A673 (cell line): ENCODE measurements around the gene THOC6. TPM values are rescaled to one million over a fixed set of nuclear protein-coding genes. Genes with fewer than 3 reads are reported as not detected.

Experiments used
- BruUV-seq: library from RNA; stranded (reverse); fragments of 400-500 nt; replicated peaks from 2 replicates; lab custom pipeline; 2021; lab: Mats Ljungman, UMichigan
- CTCF ChIA-PET: fragments of 300-600 bp; sonication (Branson Sonifier 250); formaldehyde crosslinking; loops from one replicate; lab custom pipeline; 2022; ENCODE audit warnings: antibody characterized with exemption; lab: Charles Lee
- POLR2A ChIA-PET: fragments of 300-600 bp; sonication (Branson Sonifier 250); formaldehyde crosslinking; loops from one replicate; lab custom pipeline; 2022; ENCODE audit warnings: antibody characterized with exemption; ENCODE audit not compliant: low non-redundant PET; lab: Charles Lee
- DNase-seq: peaks from one replicate; pipeline ENCODE4 v3.0.0-alpha.2; 2015; ENCODE audit warnings: low spot score
- H3K27ac ChIP-seq: fragments of 200-600 bp; sonication (generic); 2 replicates; pipeline ENCODE4 v1.5.1; 2016; ENCODE audit warnings: mixed run types, low read depth, mild to moderate bottlenecking, mixed read lengths, antibody characterized with exemption, low read length; ENCODE audit not compliant: poor library complexity, severe bottlenecking
- H3K27me3 ChIP-seq: fragments of 200-600 bp; sonication (generic); replicated peaks from 2 replicates; pipeline ENCODE4 v1.6.1; 2017; ENCODE audit warnings: mixed run types, low read depth, mild to moderate bottlenecking, mixed read lengths, antibody characterized with exemption, low read length; ENCODE audit not compliant: insufficient read depth, poor library complexity
- H3K36me3 ChIP-seq: fragments of 200-600 bp; sonication (generic); 2 replicates; pipeline ENCODE4 v1.6.1; 2016; ENCODE audit warnings: mixed run types, mild to moderate bottlenecking, mixed read lengths, antibody characterized with exemption, low read length; ENCODE audit not compliant: insufficient read depth, poor library complexity, severe bottlenecking
- H3K4me1 ChIP-seq: fragments of 200-600 bp; sonication (generic); 2 replicates; pipeline ENCODE4 v1.6.1; 2017; ENCODE audit warnings: mixed run types, mild to moderate bottlenecking, mixed read lengths, antibody characterized with exemption, low read length; ENCODE audit not compliant: insufficient read depth, poor library complexity, severe bottlenecking
- H3K4me3 ChIP-seq: fragments of 200-600 bp; sonication (generic); 2 replicates; pipeline ENCODE4 v1.5.1; 2016; ENCODE audit warnings: low read depth, mixed run types, mild to moderate bottlenecking, mixed read lengths, low read length; ENCODE audit not compliant: poor library complexity, severe bottlenecking
- H3K9me3 ChIP-seq: fragments of 200-600 bp; sonication (generic); 2 replicates; pipeline ENCODE4 v1.6.1; 2016; ENCODE audit warnings: mixed run types, low read depth, mild to moderate bottlenecking, mixed read lengths, antibody characterized with exemption, low read length; ENCODE audit not compliant: poor library complexity, severe bottlenecking
- CTCF ChIP-seq: fragments of 300-800, 200-600 bp; sonication (generic); conservative IDR thresholded peaks from 2 replicates; pipeline ENCODE4 v1.5.1; 2017; ENCODE audit warnings: low read depth, mild to moderate bottlenecking, antibody characterized with exemption, low read length, moderate library complexity, mixed read lengths
- EZH2 ChIP-seq: fragments of 200-600 bp; sonication (generic); IDR thresholded peaks from 2 replicates; pipeline ENCODE4 v1.6.1; 2017; ENCODE audit warnings: borderline replicate concordance, low read depth, mild to moderate bottlenecking, mixed read lengths, antibody characterized with exemption, low read length; ENCODE audit not compliant: poor library complexity, severe bottlenecking
- intact Hi-C: fragments of 100-400 bp; cut with micrococcal nuclease; formaldehyde crosslinking; loops from one replicate; pipeline ENCODE4 v1.10.0; 2022; ENCODE audit not compliant: unreplicated experiment
- total RNA-seq: library from RNA; stranded (reverse); gene quantifications from 2 replicates; pipeline ENCODE4 v1.2.3, GENCODE V29; 2021

Gene THOC6
- total RNA-seq, 1 experiment from 2014 or later = 59.3 TPM

- BruUV-seq = no TSS peak
- peaks cover 42% of the 10 kb centered on the region for H3K36me3 ChIP-seq
- H3K27me3 ChIP-seq = no peaks in the 10 kb centered on the region
- H3K4me1 ChIP-seq = peaks cover 16% of the 10 kb centered on the region
- intact Hi-C loops = no loop called here
- TF ChIP-seq EZH2 = no peak
- TF ChIP-seq CTCF = no peak
- no peak for DNase-seq
- POLR2A ChIA-PET = no interaction called here
- no peaks in the 10 kb centered on the region for H3K9me3 ChIP-seq
- CTCF ChIA-PET = no interaction called here
- no peak overlapping the region for H3K27ac ChIP-seq
- no peak overlapping the region for H3K4me3 ChIP-seq
Measured at GRCh38 chr16:2977440-2977839, 46.4 kb upstream of the THOC6 start.

GRCh38 chr16:2979669-2980226 lies 44.1 kb upstream of the THOC6 start:
- no peak for DNase-seq
- Histone ChIP-seq H3K36me3 (peaks cover 21% of the 10 kb centered on the region), H3K27me3 (no peaks in the 10 kb centered on the region), H3K4me3 (peak overlapping the region; percentile 87), H3K27ac (peak overlapping the region; percentile 87), H3K9me3 (no peaks in the 10 kb centered on the region), H3K4me1 (peaks cover 10% of the 10 kb centered on the region)
- intact Hi-C loops = no loop called here
- POLR2A ChIA-PET = no interaction called here
- TSS peak; percentile 52 for BruUV-seq
- CTCF ChIA-PET = no interaction called here
- TF ChIP-seq CTCF (no peak), EZH2 (no peak)

- H3K27ac ChIP-seq = peak within 1 kb of the TSS; percentile 87
- intact Hi-C loops = no loop called here
- H3K4me3 ChIP-seq = peak within 1 kb of the TSS; percentile 87
- no peaks in the 10 kb centered on the region for H3K9me3 ChIP-seq
- ChIA-PET POLR2A (no interaction called here), CTCF (no interaction called here)
- BruUV-seq = TSS peak; percentile 85
- no peak for TF ChIP-seq EZH2
- no peak for TF ChIP-seq CTCF
- peaks cover 10% of the 10 kb centered on the region for H3K4me1 ChIP-seq
- peaks cover 15% of the 10 kb centered on the region for H3K36me3 ChIP-seq
- no peaks in the 10 kb centered on the region for H3K27me3 ChIP-seq
- peak; percentile 94 for DNase-seq
Measured at GRCh38 chr16:2980227-2981176, 43.3 kb upstream of the THOC6 start, which contains the start of gene PKMYT1. TSS of gene PKMYT1 (minus strand) at chr16:2980446. CDS start at chr16:2979657, 789 bp downstream.
